Smooth muscle cell (in vitro differentiated cells): ENCODE measurements around the gene BOC. TPM values are rescaled to one million over a fixed set of nuclear protein-coding genes. Genes with fewer than 3 reads are reported as not detected.
A peak's percentile ranks its signal among the peaks of the same experiment; 100 is the strongest.

Source experiments
- DNase-seq: peaks from one replicate; lab custom pipeline; 2025; ENCODE audit not compliant: unreplicated experiment; lab: John Stamatoyannopoulos, UW
- H2AFZ ChIP-seq: fragments of 200-600 bp; sonication (generic); 2 replicates; pipeline ENCODE4 v1.6.0; 2016; ENCODE audit warnings: antibody characterized with exemption, low read depth, mild to moderate bottlenecking
- H3F3A ChIP-seq: fragments of 200-600 bp; sonication (generic); 2 replicates; pipeline ENCODE4 v1.6.0; 2017; ENCODE audit warnings: antibody characterized with exemption, low read depth
- H3K27ac ChIP-seq: fragments of 200-600 bp; sonication (generic); 2 replicates; pipeline ENCODE4 v1.5.1; 2016; ENCODE audit warnings: low read depth, mild to moderate bottlenecking
- H3K27me3 ChIP-seq: fragments of 200-600 bp; sonication (generic); 2 replicates; pipeline ENCODE4 v1.6.1; 2016; ENCODE audit warnings: low read depth, mild to moderate bottlenecking
- H3K36me3 ChIP-seq: fragments of 200-600 bp; sonication (generic); 2 replicates; pipeline ENCODE4 v1.5.1; 2016; ENCODE audit warnings: low read depth
- H3K4me1 ChIP-seq: fragments of 200-600 bp; sonication (generic); 2 replicates; pipeline ENCODE4 v1.5.1; 2016; ENCODE audit warnings: low read depth
- H3K4me2 ChIP-seq: fragments of 200-600 bp; sonication (generic); 2 replicates; pipeline ENCODE4 v1.6.0; 2016; ENCODE audit warnings: mild to moderate bottlenecking
- H3K4me3 ChIP-seq: fragments of 200-600 bp; sonication (generic); 2 replicates; pipeline ENCODE4 v1.5.1; 2016; ENCODE audit warnings: mild to moderate bottlenecking
- H3K79me2 ChIP-seq: fragments of 200-600 bp; sonication (generic); 2 replicates; pipeline ENCODE4 v1.6.0; 2016; ENCODE audit warnings: low read depth, mild to moderate bottlenecking
- H3K9ac ChIP-seq: fragments of 200-600 bp; sonication (generic); 2 replicates; pipeline ENCODE4 v1.6.0; 2016; ENCODE audit warnings: low read depth
- H3K9me3 ChIP-seq: fragments of 200-600 bp; sonication (generic); replicated peaks from 2 replicates; pipeline ENCODE4 v1.5.1; 2016; ENCODE audit warnings: low read depth
- H4K20me1 ChIP-seq: fragments of 200-600 bp; sonication (generic); 2 replicates; pipeline ENCODE4 v1.6.0; 2016; ENCODE audit warnings: low read depth
- CTCF ChIP-seq: fragments of 200-600 bp; sonication (generic); IDR thresholded peaks from 2 replicates; pipeline ENCODE4 v1.5.1; 2017; ENCODE audit warnings: borderline replicate concordance, mild to moderate bottlenecking, antibody characterized with exemption; ENCODE audit not compliant: insufficient read depth, poor library complexity, severe bottlenecking
- WGBS: methylation state at CpG from one replicate; pipeline ENCODE4 v1.1.7; 2016; ENCODE audit warnings: low lambda C conversion rate; 5-methylcytosine and 5-hydroxymethylcytosine counted together
- polyA plus RNA-seq: library from polyadenylated mRNA; unstranded; fragments of >200 nt; fragmentation: Nextera tagmentation; extraction: Ambion mirVana; gene quantifications from 2 replicates; pipeline ENCODE4 v1.2.1, GENCODE V29; 2016
- total RNA-seq: library from RNA; depleted of rRNA; stranded (reverse); fragments of >200 nt; gene quantifications from 2 replicates; pipeline ENCODE4 v1.2.3, GENCODE V29; 2014

Gene BOC
- total and polyA plus RNA-seq, 2 experiments from 2014 or later = 19.5 to 31.2 TPM

- Histone ChIP-seq H3K27ac (peak overlapping the region; percentile 61), H2AFZ (no peak overlapping the region), H3K4me2 (peak overlapping the region; percentile 59), H3K9me3 (no peaks in the 10 kb centered on the region), H3K9ac (no peak overlapping the region), H3K4me3 (no peak overlapping the region), H3K4me1 (peaks cover 18% of the 10 kb centered on the region), H3F3A (peaks cover 27% of the 10 kb centered on the region), H3K36me3 (no peaks in the 10 kb centered on the region), H3K27me3 (no peaks in the 10 kb centered on the region), H3K79me2 (no peaks in the 10 kb centered on the region), H4K20me1 (no peaks in the 10 kb centered on the region)
- DNase-seq = no peak
- TF ChIP-seq CTCF = no peak
- WGBS = 13% methylated on average over 6 of the region's 6 CpGs
These were observed 80.2 kb downstream of the BOC start for GRCh38 chr3:113291572-113291971.

GRCh38 chr3:113292933-113293332 is 81.6 kb downstream of the BOC start:
- Histone ChIP-seq H2AFZ (no peak overlapping the region), H4K20me1 (no peaks in the 10 kb centered on the region), H3K4me3 (no peak overlapping the region), H3K9ac (no peak overlapping the region), H3K4me2 (no peak overlapping the region), H3K27me3 (no peaks in the 10 kb centered on the region), H3K27ac (no peak overlapping the region), H3F3A (peaks cover 15% of the 10 kb centered on the region), H3K9me3 (no peaks in the 10 kb centered on the region), H3K36me3 (no peaks in the 10 kb centered on the region), H3K4me1 (peaks cover 8% of the 10 kb centered on the region), H3K79me2 (no peaks in the 10 kb centered on the region)
- 89% methylated on average over 2 of the region's 2 CpGs for WGBS
- no peak for TF ChIP-seq CTCF
- DNase-seq = no peak

- Histone ChIP-seq H3K4me2 (no peak overlapping the region), H2AFZ (no peak overlapping the region), H3K9me3 (no peaks in the 10 kb centered on the region), H3K4me3 (no peak overlapping the region), H3K4me1 (peaks cover 7% of the 10 kb centered on the region), H3F3A (peaks cover 11% of the 10 kb centered on the region), H3K9ac (no peak overlapping the region), H3K27me3 (no peaks in the 10 kb centered on the region), H4K20me1 (no peaks in the 10 kb centered on the region), H3K79me2 (no peaks in the 10 kb centered on the region), H3K27ac (no peak overlapping the region), H3K36me3 (no peaks in the 10 kb centered on the region)
- WGBS = 63% methylated on average over 1 of the region's 1 CpG
- DNase-seq = no peak
- no peak for TF ChIP-seq CTCF
These were observed 82.0 kb downstream of the BOC start for GRCh38 chr3:113293348-113293747.

GRCh38 chr3:113295463-113295862 is 84.1 kb downstream of the BOC start:
- Histone ChIP-seq H3K4me2 (no peak overlapping the region), H3K27ac (no peak overlapping the region), H4K20me1 (no peaks in the 10 kb centered on the region), H2AFZ (no peak overlapping the region), H3F3A (peaks cover 8% of the 10 kb centered on the region), H3K36me3 (no peaks in the 10 kb centered on the region), H3K9ac (no peak overlapping the region), H3K79me2 (no peaks in the 10 kb centered on the region), H3K4me3 (no peak overlapping the region), H3K27me3 (no peaks in the 10 kb centered on the region), H3K4me1 (peaks cover 7% of the 10 kb centered on the region), H3K9me3 (no peaks in the 10 kb centered on the region)
- TF ChIP-seq CTCF = no peak
- no peak for DNase-seq
